ENCODE data around the gene DPP3.
"Not testable (repeated sequence)": the region's sequence is repeated elsewhere in the genome, so short reads cannot be mapped to it uniquely, and the experiment has no call there.

- TF ChIP-seq GABPA (IDR thresholded peaks at IDR 0.05; ENCODE audit: low read depth); CTCF (IDR thresholded peaks at IDR 0.05; ENCODE audit: insufficient read depth, low read length); POLR2AphosphoS5 (IDR thresholded peaks at IDR 0.05; ENCODE audit: low read depth); SPI1 (IDR thresholded peaks at IDR 0.05; ENCODE audit: borderline replicate concordance, low read depth): not testable (repeated sequence)
These were observed 48.9 kb upstream of the DPP3 start for GRCh38 chr11:66431287-66431686.

Data from HL-60 (cell line).